22Rv1 (cell line): Measurements from ENCODE around the gene GAS6.

Source experiments
- H3K27ac ChIP-seq: fragments of 450-650 bp; 2 replicates; pipeline ENCODE4 v1.5.1; 2017
- CTCF ChIP-seq: fragments of 450-650 bp; IDR thresholded peaks from 2 replicates; pipeline ENCODE4 v1.5.1; 2017; ENCODE audit warnings: mild to moderate bottlenecking
- ZFX ChIP-seq: fragments of 450-650 bp; IDR thresholded peaks from 2 replicates; pipeline ENCODE4 v1.6.1; 2017; ENCODE audit warnings: antibody characterized with exemption, borderline replicate concordance

The GAS6 gene

GRCh38 chr13:113843864-113844556 lies 19.9 kb downstream of the GAS6 start:
- H3K27ac ChIP-seq, result no peak overlapping the region
- TF ChIP-seq ZFX (no peak), CTCF (no peak)

- TF ChIP-seq CTCF (no peak), ZFX (no peak)
These were observed 20.7 kb downstream of the GAS6 start for GRCh38 chr13:113843063-113843654.

GRCh38 chr13:113842336-113843062 lies 21.4 kb downstream of the GAS6 start:
- TF ChIP-seq CTCF (no peak), ZFX (no peak)

More at GRCh38 chr13:113843063-113843654, 20.7 kb downstream of the GAS6 start:
- no peak overlapping the region for H3K27ac ChIP-seq

GRCh38 chr13:113841353-113841650 lies 22.6 kb downstream of the GAS6 start:
- H3K27ac ChIP-seq, result no peak overlapping the region
- TF ChIP-seq ZFX, result no peak
- TF ChIP-seq CTCF, result no peak

More at GRCh38 chr13:113842336-113843062, 21.4 kb downstream of the GAS6 start:
- H3K27ac ChIP-seq, result no peak overlapping the region

GRCh38 chr13:113840541-113841352 lies 23.1 kb downstream of the GAS6 start:
- TF ChIP-seq ZFX (no peak), CTCF (no peak)
- no peak overlapping the region for H3K27ac ChIP-seq

- TF ChIP-seq ZFX, result no peak
- no peak for TF ChIP-seq CTCF
- no peak overlapping the region for H3K27ac ChIP-seq
These were observed 24.2 kb downstream of the GAS6 start for GRCh38 chr13:113839536-113840204.
